GM20000 (cell line): ENCODE measurements around the gene PGBD1.

Experiments
- DNase-seq: peaks from one replicate; pipeline ENCODE4 v3.0.0; 2012; ENCODE audit warnings: low spot score
- TF ChIP-seq, protein P1 (sequence below): IDR thresholded peaks from 2 replicates; pipeline ENCODE4 v1.5.1; 2012; ENCODE audit warnings: mild to moderate bottlenecking, control low read depth; ENCODE audit errors: extremely low read depth, missing control alignments

The PGBD1 gene

DNA sequence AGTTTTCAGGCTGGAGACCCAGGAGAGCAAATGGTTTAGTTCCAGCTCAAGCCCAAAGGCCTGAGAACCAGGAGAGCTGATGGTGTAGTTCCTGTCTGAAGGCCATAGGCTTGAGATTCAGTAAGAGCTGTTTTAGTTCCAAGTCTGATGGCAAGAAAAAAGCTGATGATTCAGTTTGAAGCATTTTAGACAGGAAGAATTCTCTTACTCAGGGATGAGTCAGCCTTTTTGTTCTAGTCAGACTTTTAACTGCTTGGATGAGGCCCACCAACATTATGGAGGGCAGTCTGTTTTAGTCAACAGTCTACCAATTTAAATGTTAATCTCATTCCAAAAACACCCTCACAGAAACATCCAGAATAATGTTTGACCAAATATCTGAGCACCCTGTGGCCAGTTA is 11.9 kb upstream of the PGBD1 start:
- TF ChIP-seq, protein P1, sequence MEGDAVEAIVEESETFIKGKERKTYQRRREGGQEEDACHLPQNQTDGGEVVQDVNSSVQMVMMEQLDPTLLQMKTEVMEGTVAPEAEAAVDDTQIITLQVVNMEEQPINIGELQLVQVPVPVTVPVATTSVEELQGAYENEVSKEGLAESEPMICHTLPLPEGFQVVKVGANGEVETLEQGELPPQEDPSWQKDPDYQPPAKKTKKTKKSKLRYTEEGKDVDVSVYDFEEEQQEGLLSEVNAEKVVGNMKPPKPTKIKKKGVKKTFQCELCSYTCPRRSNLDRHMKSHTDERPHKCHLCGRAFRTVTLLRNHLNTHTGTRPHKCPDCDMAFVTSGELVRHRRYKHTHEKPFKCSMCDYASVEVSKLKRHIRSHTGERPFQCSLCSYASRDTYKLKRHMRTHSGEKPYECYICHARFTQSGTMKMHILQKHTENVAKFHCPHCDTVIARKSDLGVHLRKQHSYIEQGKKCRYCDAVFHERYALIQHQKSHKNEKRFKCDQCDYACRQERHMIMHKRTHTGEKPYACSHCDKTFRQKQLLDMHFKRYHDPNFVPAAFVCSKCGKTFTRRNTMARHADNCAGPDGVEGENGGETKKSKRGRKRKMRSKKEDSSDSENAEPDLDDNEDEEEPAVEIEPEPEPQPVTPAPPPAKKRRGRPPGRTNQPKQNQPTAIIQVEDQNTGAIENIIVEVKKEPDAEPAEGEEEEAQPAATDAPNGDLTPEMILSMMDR, result no peak
- no peak for DNase-seq

DNA sequence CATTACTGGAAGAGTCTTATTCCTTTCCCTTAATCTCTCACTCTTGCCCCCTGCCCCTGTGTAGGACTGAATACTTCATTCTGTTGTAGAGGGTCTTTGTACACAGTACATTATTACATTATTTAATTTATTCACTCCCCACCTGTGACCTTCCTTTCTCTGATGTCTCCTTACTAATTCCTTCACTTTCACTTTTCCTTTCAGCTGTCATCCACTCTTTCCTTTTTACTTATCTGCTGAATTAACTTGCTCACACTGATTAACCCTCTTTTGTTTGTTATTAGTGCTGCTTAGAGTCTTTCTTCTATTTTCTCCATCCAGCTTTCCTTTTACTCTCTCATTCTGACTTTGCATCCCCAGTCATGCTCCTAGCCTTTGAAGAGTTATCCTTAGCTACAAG is 6.5 kb upstream of the PGBD1 start:
- DNase-seq, result no peak
- TF ChIP-seq, protein P1, result no peak

DNA sequence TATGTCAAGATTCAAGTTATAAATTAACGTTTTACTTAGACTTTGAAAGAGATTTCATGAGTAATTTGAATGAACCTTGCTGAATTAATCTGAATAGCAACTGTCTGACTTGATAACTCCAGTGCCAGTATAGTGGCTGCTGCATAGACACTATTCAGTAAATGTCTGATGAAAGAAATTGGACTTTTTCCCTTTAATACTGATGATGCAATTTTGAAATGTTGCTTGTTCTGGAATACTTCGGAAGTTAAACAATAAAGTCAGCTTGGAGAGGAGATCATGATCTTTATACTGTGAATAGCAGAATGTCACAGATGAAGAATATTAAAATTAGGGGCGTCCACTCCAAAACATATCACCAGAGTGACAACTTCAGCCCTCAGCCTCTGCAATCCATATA is 3.6 kb upstream of the PGBD1 start:
- TF ChIP-seq, protein P1, result no peak

DNA sequence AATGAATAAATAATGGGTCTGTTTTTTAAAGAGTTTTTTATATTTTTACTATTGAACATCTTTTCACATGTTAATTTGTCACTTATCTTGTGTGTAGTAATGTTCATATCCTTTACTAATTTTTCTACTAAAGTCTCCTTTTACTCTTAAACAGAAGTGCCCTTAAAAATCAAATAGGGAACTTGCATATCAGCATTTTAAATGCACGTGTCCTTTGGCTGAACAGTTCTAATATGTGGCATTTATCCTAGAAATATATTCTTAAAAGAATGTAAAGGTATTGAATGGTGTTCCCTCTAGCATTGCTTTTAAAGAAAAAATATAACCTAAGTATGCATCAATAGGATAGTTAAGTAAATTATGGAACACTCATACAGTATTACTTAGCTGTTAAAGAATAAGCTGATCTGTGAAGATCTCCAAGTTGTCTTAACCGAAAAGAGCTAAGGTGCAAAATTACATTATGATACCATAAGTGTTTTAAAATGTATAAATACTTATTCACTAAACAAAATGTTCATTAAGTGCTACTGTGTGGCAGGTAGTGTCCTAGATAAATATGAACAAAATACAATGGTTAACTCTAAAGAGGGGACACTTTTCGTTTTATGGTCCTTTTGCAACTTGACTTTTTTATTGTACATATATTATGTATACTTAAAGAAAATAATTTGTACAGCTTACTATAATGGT is 631 bp upstream of the PGBD1 start:
- TF ChIP-seq, protein P1, result no peak
- DNase-seq, result no peak

More for the DNA sequence above, 3.6 kb upstream of the PGBD1 start:
- DNase-seq, result no peak

DNA sequence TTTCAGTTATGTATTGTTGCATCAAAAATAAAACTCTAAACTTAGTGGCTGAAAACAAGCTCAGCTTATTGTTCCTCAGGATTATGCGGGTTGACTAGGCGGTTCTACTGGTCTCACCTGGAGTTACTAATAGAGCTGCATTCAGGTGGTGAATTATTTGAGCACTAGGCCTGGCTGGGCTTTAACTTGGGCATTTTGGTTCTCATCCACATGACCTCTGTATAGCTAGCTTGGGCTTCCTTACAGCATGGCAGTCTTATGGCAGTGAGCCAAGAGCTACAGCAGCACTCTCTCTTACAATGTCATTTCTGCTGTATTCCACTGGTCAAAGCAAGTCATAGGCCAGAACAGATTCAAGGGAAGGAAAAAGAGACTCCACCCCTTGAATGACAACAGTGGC is 1.6 kb downstream of the PGBD1 start:
- TF ChIP-seq, protein P1, result no peak
- DNase-seq, result no peak

DNA sequence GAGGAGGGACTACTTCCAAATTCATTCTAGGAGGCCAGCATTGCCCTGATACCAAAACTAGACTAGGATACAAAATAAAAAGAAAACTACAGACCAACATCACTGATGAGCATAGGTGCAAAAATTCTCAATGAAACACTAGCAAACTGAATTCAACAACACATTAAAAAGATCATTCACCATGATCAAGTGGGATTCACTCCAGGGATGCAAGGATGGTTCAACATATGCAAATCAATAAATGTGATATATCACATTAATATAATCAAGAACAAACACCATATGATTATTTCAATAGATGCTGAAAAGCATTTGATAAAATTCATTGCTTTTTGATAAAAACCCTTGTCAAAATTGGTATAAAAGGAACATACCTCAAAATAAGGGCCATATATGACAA is 10.2 kb downstream of the PGBD1 start:
- TF ChIP-seq, protein P1, result no peak
- DNase-seq, result no peak

DNA sequence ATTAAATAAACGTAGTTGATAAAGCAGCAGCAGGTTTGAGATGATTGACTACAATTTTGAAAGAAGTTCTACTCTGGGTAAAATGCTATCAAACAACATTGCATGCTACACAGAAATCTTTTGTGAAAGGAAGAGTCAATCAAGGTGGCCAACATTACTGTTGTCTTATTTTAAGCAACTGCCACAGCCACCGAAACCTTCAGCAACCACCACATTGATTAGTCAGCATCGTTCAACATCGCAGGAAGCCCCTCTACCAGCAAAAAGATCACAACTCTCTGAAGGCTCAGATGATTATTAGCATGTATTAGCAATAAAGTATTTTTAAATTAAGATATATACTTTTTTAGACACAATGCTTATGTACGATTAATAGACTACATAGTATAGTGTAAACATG is 14.0 kb downstream of the PGBD1 start:
- DNase-seq, result no peak
- TF ChIP-seq, protein P1, result no peak
